Astrocyte (in vitro differentiated cells and primary cell): ENCODE results near the gene PSME4. TPM values are rescaled to one million over a fixed set of nuclear protein-coding genes. Genes with fewer than 3 reads are reported as not detected.
"Not testable (repeated sequence)": the region's sequence is repeated elsewhere in the genome, so short reads cannot be mapped to it uniquely, and the experiment has no call there.

ENCODE experiments used
- DNase-seq: peaks from one replicate; pipeline ENCODE4 v3.0.0-alpha.2; 2010; ENCODE audit warnings: low read depth
- FAIRE-seq: peaks from 2 replicates; lab custom pipeline; 2011; peaks lifted over from hg19 to GRCh38; lab: Jason Lieb, UNC
- H2AFZ ChIP-seq: 2 replicates; pipeline ENCODE4 v1.6.0; 2012; ENCODE audit warnings: low read depth, low read length, inconsistent platforms
- H3K27ac ChIP-seq: 2 replicates; pipeline ENCODE4 v1.5.1; 2011; ENCODE audit warnings: low read depth, low read length, inconsistent platforms
- H3K27me3 ChIP-seq: 2 replicates; pipeline ENCODE4 v1.6.0; 2011; ENCODE audit warnings: low read length, inconsistent platforms; ENCODE audit not compliant: insufficient read depth
- H3K36me3 ChIP-seq: 2 replicates; pipeline ENCODE4 v1.5.1; 2011; ENCODE audit warnings: low read length, inconsistent platforms; ENCODE audit not compliant: insufficient read depth
- H3K4me1 ChIP-seq: 2 replicates; pipeline ENCODE4 v1.5.1; 2011; ENCODE audit warnings: low read length, inconsistent platforms; ENCODE audit not compliant: insufficient read depth
- H3K4me2 ChIP-seq: 2 replicates; pipeline ENCODE4 v1.6.0; 2012; ENCODE audit warnings: low read length, inconsistent platforms
- H3K4me3 ChIP-seq: 2 replicates; pipeline ENCODE4 v1.5.1; 2011; ENCODE audit warnings: low read depth, mild to moderate bottlenecking, low read length, inconsistent platforms; ENCODE audit not compliant: insufficient read depth
- H3K79me2 ChIP-seq: 2 replicates; pipeline ENCODE4 v1.6.0; 2012; ENCODE audit warnings: mild to moderate bottlenecking, low read length, inconsistent platforms; ENCODE audit not compliant: insufficient read depth
- H3K9ac ChIP-seq: 2 replicates; pipeline ENCODE4 v1.6.0; 2012; ENCODE audit warnings: mild to moderate bottlenecking, low read length, inconsistent platforms
- H3K9me3 ChIP-seq: 2 replicates; pipeline ENCODE4 v1.5.1; 2012; ENCODE audit warnings: low read depth, mild to moderate bottlenecking, low read length, inconsistent platforms; ENCODE audit not compliant: insufficient read depth
- H4K20me1 ChIP-seq: 2 replicates; pipeline ENCODE4 v1.6.0; 2012; ENCODE audit warnings: low read length, inconsistent platforms; ENCODE audit not compliant: insufficient read depth
- H3K27ac Mint-ChIP-seq: one replicate; pipeline ENCODE4 v1.8.0; 2021; ENCODE audit warnings: mild to moderate bottlenecking, mixed read lengths; ENCODE audit not compliant: unreplicated experiment
- H3K27me3 Mint-ChIP-seq: one replicate; pipeline ENCODE4 v1.8.0; 2021; ENCODE audit warnings: low read depth, mixed read lengths; ENCODE audit not compliant: unreplicated experiment
- H3K36me3 Mint-ChIP-seq: one replicate; pipeline ENCODE4 v1.8.0; 2021; ENCODE audit warnings: low read depth, mixed read lengths; ENCODE audit not compliant: unreplicated experiment
- H3K4me1 Mint-ChIP-seq: one replicate; pipeline ENCODE4 v1.8.0; 2021; ENCODE audit warnings: low read depth, mixed read lengths; ENCODE audit not compliant: unreplicated experiment
- H3K4me3 Mint-ChIP-seq: one replicate; pipeline ENCODE4 v1.8.0; 2021; ENCODE audit warnings: mild to moderate bottlenecking, moderate library complexity, mixed read lengths; ENCODE audit not compliant: unreplicated experiment
- H3K9me3 Mint-ChIP-seq: one replicate; pipeline ENCODE4 v1.8.0; 2021; ENCODE audit warnings: mild to moderate bottlenecking, mixed read lengths; ENCODE audit not compliant: unreplicated experiment
- CTCF ChIP-seq: IDR thresholded peaks from 2 replicates; pipeline ENCODE4 v1.5.1; 2011; ENCODE audit warnings: low read depth, mild to moderate bottlenecking, inconsistent platforms, low read length, moderate library complexity; ENCODE audit not compliant: insufficient read depth
- EZH2 ChIP-seq: IDR thresholded peaks from 2 replicates; pipeline ENCODE4 v1.6.1; 2012; ENCODE audit warnings: mild to moderate bottlenecking, low read length, inconsistent platforms; ENCODE audit not compliant: insufficient read depth
- total RNA-seq: library from RNA; stranded (reverse); gene quantifications from 2 replicates; pipeline ENCODE4 v1.2.1, GENCODE V29; 2021

PSME4 gene
- total RNA-seq, 1 donor from 2014 or later: 110 TPM

GRCh38 chr2:53848062-53848461 is 122.7 kb downstream of the PSME4 start:
- no peak overlapping the region for H3K4me2 ChIP-seq
- no peak overlapping the region for H3K27ac Mint-ChIP-seq
- FAIRE-seq: no peak

GRCh38 chr2:53843595-53843994 is 127.2 kb downstream of the PSME4 start:
- Histone ChIP-seq H3K36me3 (no peaks in the 10 kb centered on the region), H3K27me3 (no peaks in the 10 kb centered on the region), H2AFZ (no peak overlapping the region), H3K79me2 (no peaks in the 10 kb centered on the region), H3K4me2 (no peak overlapping the region), H3K9me3 (no peaks in the 10 kb centered on the region), H3K4me3 (no peak overlapping the region), H4K20me1 (no peaks in the 10 kb centered on the region), H3K4me1 (no peaks in the 10 kb centered on the region), H3K9ac (no peak overlapping the region), H3K27ac (no peak overlapping the region)
- Mint-ChIP-seq H3K27ac (peak overlapping the region; percentile 47), H3K27me3 (no peaks in the 10 kb centered on the region), H3K4me3 (no peak overlapping the region), H3K36me3 (peaks cover 7% of the 10 kb centered on the region), H3K4me1 (no peaks in the 10 kb centered on the region), H3K9me3 (peaks cover 4% of the 10 kb centered on the region)
- FAIRE-seq (no peak), DNase-seq (no peak)
- TF ChIP-seq CTCF (no peak), EZH2 (no peak)

More at GRCh38 chr2:53848062-53848461, 122.7 kb downstream of the PSME4 start:
- TF ChIP-seq EZH2: no peak
- TF ChIP-seq CTCF: no peak
- Histone ChIP-seq H3K9ac (no peak overlapping the region), H3K27ac (no peak overlapping the region), H4K20me1 (peaks cover 15% of the 10 kb centered on the region), H3K36me3 (peaks cover 4% of the 10 kb centered on the region), H3K79me2 (no peaks in the 10 kb centered on the region), H3K4me1 (no peaks in the 10 kb centered on the region), H3K4me3 (no peak overlapping the region), H3K9me3 (no peaks in the 10 kb centered on the region), H2AFZ (no peak overlapping the region), H3K27me3 (no peaks in the 10 kb centered on the region)
- Mint-ChIP-seq H3K9me3 (no peaks in the 10 kb centered on the region), H3K27me3 (no peaks in the 10 kb centered on the region), H3K36me3 (peaks cover 7% of the 10 kb centered on the region), H3K4me3 (no peak overlapping the region), H3K4me1 (no peaks in the 10 kb centered on the region)
- DNase-seq: no peak

GRCh38 chr2:53842891-53843290 is 127.9 kb downstream of the PSME4 start:
- Histone ChIP-seq H3K79me2 (no peaks in the 10 kb centered on the region), H2AFZ (no peak overlapping the region), H3K9ac (no peak overlapping the region), H3K4me2 (no peak overlapping the region), H3K27ac (no peak overlapping the region), H3K36me3 (no peaks in the 10 kb centered on the region), H3K27me3 (no peaks in the 10 kb centered on the region), H3K4me3 (no peak overlapping the region), H3K9me3 (no peaks in the 10 kb centered on the region), H4K20me1 (no peaks in the 10 kb centered on the region), H3K4me1 (no peaks in the 10 kb centered on the region)
- Mint-ChIP-seq H3K36me3 (peaks cover 5% of the 10 kb centered on the region), H3K4me3 (no peak overlapping the region), H3K27ac (no peak overlapping the region), H3K9me3 (peaks cover 4% of the 10 kb centered on the region), H3K4me1 (no peaks in the 10 kb centered on the region), H3K27me3 (no peaks in the 10 kb centered on the region)
- DNase-seq (no peak), FAIRE-seq (no peak)
- TF ChIP-seq EZH2 (no peak), CTCF (no peak)

GRCh38 chr2:53841651-53842050 is 129.1 kb downstream of the PSME4 start:
- H3K27me3 ChIP-seq: not testable (repeated sequence)

More at GRCh38 chr2:53841651-53842050, 129.1 kb downstream of the PSME4 start:
- H3K36me3 Mint-ChIP-seq, H3K4me3 ChIP-seq, H2AFZ ChIP-seq, H3K4me3 Mint-ChIP-seq, H3K27ac ChIP-seq, FAIRE-seq, H3K9ac ChIP-seq, H3K36me3 ChIP-seq, H3K9me3 Mint-ChIP-seq, H3K27me3 Mint-ChIP-seq, H3K9me3 ChIP-seq, DNase-seq, H3K27ac Mint-ChIP-seq, H4K20me1 ChIP-seq, H3K79me2 ChIP-seq, H3K4me1 Mint-ChIP-seq, H3K4me1 ChIP-seq, H3K4me2 ChIP-seq: not testable (repeated sequence)
